ENCODE measurements around the gene ZBTB7A. TPM values are rescaled to one million over a fixed set of nuclear protein-coding genes. Genes with fewer than 3 reads are reported as not detected.

The ZBTB7A gene
- total RNA-seq, 1 donor from 2014 or later = 26.1 TPM

GRCh38 chr19:4053423-4054324 lies 13.0 kb downstream of the ZBTB7A start:
- no peak for DNase-seq

- DNase-seq = no peak
Observed at GRCh38 chr19:4052993-4053422, 13.7 kb downstream of the ZBTB7A start.

GRCh38 chr19:4052114-4052992 lies 14.3 kb downstream of the ZBTB7A start:
- no peak for DNase-seq

GRCh38 chr19:4051175-4052101 lies 15.3 kb downstream of the ZBTB7A start:
- no peak for DNase-seq

GRCh38 chr19:4049432-4049831 lies 17.3 kb downstream of the ZBTB7A start:
- DNase-seq = no peak

- DNase-seq = no peak
Observed at GRCh38 chr19:4046946-4047683, 19.6 kb downstream of the ZBTB7A start.

GRCh38 chr19:4046362-4046691 lies 20.4 kb downstream of the ZBTB7A start:
- no peak for DNase-seq

GRCh38 chr19:4045597-4046361 lies 20.9 kb downstream of the ZBTB7A start:
- no peak for DNase-seq

- DNase-seq = no peak
Observed at GRCh38 chr19:4044990-4045465, 21.7 kb downstream of the ZBTB7A start.

DNA sequence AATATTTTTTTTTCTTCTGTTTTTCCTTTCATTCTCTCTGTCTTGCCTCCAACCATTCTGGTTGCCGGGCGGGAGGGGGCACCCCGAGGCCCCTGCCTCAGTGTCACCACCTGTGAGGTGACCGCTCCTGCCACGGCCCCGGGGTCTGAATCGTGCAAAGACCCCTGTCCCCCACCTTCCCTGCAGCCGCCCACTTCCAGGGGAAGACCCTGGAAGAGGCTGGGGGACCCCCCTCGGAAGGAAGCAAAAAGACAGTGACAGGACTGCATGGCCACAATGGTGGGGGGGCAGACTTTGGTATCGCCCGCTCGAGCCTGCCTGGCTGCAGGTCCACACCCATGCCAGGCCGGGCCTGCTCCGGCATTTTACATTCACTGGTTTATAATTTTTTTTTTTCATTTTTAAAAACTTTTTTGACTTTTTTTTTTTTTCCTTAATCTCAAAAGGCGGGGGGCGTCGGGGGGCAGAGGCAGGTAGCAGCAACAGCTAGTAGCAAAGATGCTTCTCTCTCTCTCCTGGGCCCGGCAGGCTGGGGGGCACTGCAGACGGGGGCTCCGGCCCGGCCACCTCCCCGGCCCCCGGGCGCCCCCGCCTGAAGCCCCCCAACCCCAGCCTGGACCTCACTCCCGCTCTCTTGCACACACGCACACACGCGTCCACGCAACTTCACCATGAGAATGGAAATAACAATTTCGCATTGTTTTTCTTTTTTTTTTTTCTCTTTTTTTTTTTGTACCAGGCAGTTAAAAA lies 22.6 kb downstream of the ZBTB7A start:
- DNase-seq = no peak

GRCh38 chr19:4043401-4043800 lies 23.3 kb downstream of the ZBTB7A start:
- DNase-seq = no peak

- no peak for DNase-seq
Observed at GRCh38 chr19:4042731-4043082, 24.0 kb downstream of the ZBTB7A start.

GRCh38 chr19:4042064-4042730 lies 24.5 kb downstream of the ZBTB7A start:
- no peak for DNase-seq

- DNase-seq = no peak
Observed at GRCh38 chr19:4038661-4039423, 27.9 kb downstream of the ZBTB7A start.

GRCh38 chr19:4038057-4038456 lies 28.6 kb downstream of the ZBTB7A start:
- DNase-seq = no peak

- DNase-seq = no peak
Observed at GRCh38 chr19:4037301-4037949, 29.3 kb downstream of the ZBTB7A start.

- no peak for DNase-seq
Observed at GRCh38 chr19:4036576-4037300, 30.0 kb downstream of the ZBTB7A start.
